ENCODE measurements around the gene KCNJ6.

KCNJ6 gene

DNA sequence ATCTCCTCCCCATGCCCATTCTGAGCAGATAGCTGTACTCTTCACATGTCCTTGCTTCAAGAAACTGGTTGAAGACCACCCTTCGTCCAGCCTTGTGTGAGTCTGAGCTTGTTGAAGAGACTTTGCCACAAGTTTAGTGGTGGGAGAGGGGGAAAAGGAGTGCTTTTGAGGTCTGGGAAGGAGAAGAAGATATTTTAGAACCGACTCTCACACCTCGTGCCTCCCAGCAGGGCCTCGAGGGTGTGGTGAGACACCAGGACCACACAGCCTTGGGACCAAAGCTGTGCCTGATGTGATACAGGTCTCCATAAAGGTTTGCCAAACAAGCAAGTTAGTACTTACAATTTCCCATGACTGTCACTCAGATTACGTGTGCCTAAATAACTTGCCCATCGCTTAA, 347.8 kb downstream of the KCNJ6 start:
- no peak for DNase-seq (ENCODE audit: low read depth in 2 of 2)

DNA sequence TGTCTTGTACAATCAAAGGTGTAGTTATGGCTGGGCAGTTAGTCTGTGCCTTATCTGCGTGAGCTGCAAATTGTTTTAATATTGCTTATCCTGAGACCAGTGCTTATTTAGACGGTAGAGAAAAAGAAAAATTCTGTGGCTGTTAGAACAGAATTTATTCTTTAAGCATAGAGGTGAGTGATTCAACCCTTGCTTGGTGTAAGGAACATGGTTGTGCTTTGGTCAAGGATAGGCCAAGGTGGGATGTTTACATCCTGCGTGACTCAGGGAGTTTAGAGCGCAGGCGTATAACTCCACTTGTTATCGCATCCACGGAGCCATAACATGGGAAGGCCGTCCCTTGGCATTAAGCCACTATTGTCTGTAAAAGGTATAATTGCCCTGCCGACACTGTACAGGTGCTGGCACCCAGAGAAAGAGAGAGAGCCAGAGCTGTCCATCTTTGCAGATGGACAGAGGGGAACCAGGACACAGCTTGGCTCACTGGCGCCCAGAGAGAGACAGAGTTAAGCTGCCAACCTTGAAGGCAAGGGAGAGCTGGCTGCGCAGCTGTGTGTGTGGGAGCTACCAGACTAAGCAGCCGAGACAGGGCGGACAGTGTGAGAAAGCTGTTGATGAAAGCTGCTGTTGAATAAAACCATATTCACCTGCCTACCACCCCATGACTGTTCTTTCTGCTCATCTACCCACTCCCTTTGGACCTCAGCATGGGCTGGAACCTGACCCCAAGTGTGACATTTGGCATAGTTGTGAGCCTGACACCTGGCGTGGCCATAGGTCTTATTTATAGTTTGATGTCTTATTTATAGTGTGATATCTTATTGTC, 349.3 kb downstream of the KCNJ6 start:
- no peak for DNase-seq (ENCODE audit: low read depth in 2 of 2)

- no peak for DNase-seq (ENCODE audit: low read depth in 2 of 2)
These were observed 350.6 kb downstream of the KCNJ6 start for GRCh38 chr21:37565530-37566223.

DNA sequence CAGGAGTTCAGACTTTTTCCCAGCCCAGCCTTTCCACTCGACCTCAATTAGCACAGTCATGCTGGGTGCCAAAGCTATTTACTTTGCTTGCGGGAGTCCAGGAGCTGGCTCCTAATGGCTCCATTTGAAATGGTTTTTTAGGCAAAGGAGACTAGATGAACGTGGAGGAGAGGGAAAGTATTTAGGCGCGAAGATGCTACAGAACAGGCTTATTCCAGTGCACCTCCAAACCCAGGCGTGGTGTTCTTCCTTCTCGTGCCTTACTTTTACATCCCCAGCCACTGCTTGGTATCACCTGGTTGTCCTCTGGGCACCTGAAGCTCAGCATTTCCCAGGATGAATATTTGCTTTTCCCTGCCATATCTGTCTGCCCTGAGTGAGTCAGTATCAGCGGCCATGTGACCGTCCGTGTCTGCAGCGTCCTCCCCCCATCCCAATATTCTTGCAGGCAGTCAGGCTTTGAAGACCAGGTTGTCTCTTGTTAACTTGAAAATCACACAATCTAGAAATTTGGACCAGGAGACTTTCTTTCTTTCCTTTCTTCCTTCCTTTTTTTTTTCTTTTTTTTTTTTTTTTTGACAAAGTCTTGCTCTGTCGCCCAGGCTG, 351.2 kb downstream of the KCNJ6 start:
- no peak for DNase-seq (ENCODE audit: low read depth in 2 of 2)

- peak; percentile 66 to 84 for DNase-seq (ENCODE audit: low read depth in 2 of 2)
These were observed 351.8 kb downstream of the KCNJ6 start for GRCh38 chr21:37564341-37564923.

DNA sequence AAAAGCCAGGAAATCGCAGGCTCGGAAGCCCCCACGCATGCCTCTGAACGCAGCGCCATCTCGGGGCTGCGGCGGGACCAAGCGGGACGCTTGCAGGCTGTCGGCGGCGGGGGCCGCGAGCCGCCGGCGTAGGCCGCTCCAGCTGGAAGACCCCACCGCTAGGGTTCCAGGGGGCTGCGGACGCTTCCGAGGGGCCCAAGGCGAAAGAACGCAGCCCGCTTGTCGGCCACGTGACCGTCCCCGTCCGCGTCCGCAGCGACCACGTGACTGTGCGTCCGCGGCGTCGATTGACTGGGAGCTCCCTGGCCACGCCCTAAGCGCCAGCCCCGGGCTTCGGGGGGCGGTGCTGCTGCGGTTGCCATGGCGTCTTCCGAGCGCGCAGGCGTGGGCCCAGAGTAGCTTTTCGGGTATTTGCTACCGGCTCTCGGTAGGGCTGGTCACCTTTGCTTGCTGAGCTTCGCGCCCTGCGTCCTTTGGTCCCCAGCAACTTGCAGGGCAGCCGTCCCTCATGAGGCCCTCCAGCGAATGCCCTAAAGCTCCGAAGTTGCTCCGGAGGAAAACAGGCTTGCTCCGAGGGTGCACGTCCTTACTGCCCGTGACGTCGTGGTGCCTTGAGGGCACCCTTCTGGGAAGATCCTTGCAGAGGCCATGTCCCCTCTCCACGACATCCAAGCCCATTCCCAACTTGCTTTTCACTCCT, 352.5 kb downstream of the KCNJ6 start:
- DNase-seq (ENCODE audit: low read depth in 2 of 2), result peak; percentile 85 to 87

GRCh38 chr21:37562920-37563640, 353.2 kb downstream of the KCNJ6 start:
- no peak for DNase-seq (ENCODE audit: low read depth in 2 of 2)

DNA sequence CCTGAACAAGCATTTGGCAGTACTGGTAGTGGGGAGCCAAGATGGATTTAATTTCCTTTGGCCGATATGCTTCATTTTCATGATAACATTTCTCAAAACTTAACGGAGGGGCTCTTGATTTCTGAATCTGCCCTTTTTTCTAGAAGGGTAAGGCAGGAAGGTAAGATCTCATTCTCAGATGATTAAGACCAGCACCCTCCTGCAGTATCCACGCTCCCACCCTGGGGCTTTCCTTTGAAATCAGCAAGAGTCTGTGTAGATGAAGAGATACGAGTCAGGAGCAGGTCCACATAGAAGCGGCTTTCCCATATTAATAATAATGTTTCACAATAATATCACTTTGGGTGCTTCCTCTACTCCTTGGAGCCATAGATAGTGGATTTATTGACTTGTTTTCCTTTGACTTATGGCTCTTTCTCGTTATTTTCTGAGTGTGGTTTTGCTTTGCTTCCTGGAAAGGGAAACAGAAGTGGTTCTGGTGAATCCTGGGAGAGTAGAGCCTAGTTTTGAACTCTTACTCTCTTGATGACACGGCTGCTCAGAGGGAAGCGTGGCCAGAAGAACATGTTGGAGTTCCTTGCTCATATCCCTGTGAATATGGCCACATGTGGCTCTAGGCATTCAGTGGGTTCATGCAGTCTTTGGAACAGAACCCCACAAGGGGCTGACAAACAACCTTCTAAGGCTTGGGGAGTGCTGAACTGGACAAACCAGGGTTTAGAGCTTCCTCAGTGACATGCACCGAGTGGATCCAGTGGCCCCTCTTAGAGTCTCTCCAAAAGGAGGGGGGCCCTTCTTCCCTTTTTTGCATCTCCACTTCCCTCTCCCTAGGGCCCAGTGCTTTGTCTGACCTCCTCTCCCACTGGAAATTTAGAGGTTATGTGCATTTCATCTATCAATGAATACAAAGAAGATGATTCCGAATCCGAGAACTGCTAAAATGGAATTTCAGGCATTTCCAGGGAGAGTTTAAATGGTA, 354.0 kb downstream of the KCNJ6 start:
- DNase-seq (ENCODE audit: low read depth in 2 of 2), result no peak

- no peak for DNase-seq (ENCODE audit: low read depth in 2 of 2)
These were observed 354.8 kb downstream of the KCNJ6 start for GRCh38 chr21:37561506-37561905.

- DNase-seq (ENCODE audit: low read depth in 2 of 2), result no peak
These were observed 355.9 kb downstream of the KCNJ6 start for GRCh38 chr21:37560385-37560784.

- DNase-seq (ENCODE audit: low read depth in 2 of 2), result no peak
These were observed 357.5 kb downstream of the KCNJ6 start for GRCh38 chr21:37558676-37559211.
